ENCODE data around the gene LAIR1.
"Not testable (repeated sequence)": the region's sequence is repeated elsewhere in the genome, so short reads cannot be mapped to it uniquely, and the experiment has no call there.

Gene LAIR1

GRCh38 chr19:54336893-54337857 lies 27.6 kb downstream of the LAIR1 start:
- no peak for TF ChIP-seq Cebpa-rat (IDR thresholded peaks at IDR 0.05)
- peaks cover 79 to 95% (median 91%) of the 10 kb centered on the region in 10 experiments for H3K4me1 ChIP-seq
- no peaks in the 10 kb centered on the region for H3K9me3 ChIP-seq (replicated peaks in 1 of 11)
- H3K4me3 ChIP-seq, result no peak overlapping the region
- no peaks in the 10 kb centered on the region for H3K27me3 ChIP-seq
- H4K20me1 ChIP-seq, result no peaks in the 10 kb centered on the region
- H3K27ac ChIP-seq, result peak overlapping the region in 4 of 11 experiments; percentile 14 to 84 (median 49); a peak in 4 of 22 replicates
- H3K9ac ChIP-seq, result no peak overlapping the region
- peaks cover 0 to 5% (median 0%) of the 10 kb centered on the region in 11 experiments; a peak in 1 of 22 replicates for H3K36me3 ChIP-seq
- H3K4me2 ChIP-seq, result peak overlapping the region; percentile 33 to 95 (median 88); a peak in 20 of 22 replicates

GRCh38 chr19:54335979-54336892 lies 28.5 kb downstream of the LAIR1 start:
- H3K9me3 ChIP-seq (replicated peaks in 1 of 11), result no peaks in the 10 kb centered on the region
- H3K4me3 ChIP-seq, result peak overlapping the region in 2 of 10 experiments; percentile 33 to 34; a peak in 3 of 20 replicates
- no peak for TF ChIP-seq Cebpa-rat (IDR thresholded peaks at IDR 0.05)
- peak overlapping the region in 1 of 11 experiments; percentile 14; a peak in 2 of 22 replicates for H3K27ac ChIP-seq
- no peaks in the 10 kb centered on the region for H3K27me3 ChIP-seq
- peak overlapping the region; percentile 26 to 88 (median 42); a peak in 19 of 22 replicates for H3K4me2 ChIP-seq
- no peaks in the 10 kb centered on the region; a peak in 1 of 22 replicates for H3K36me3 ChIP-seq
- H3K9ac ChIP-seq, result no peak overlapping the region
- peaks cover 70 to 95% (median 91%) of the 10 kb centered on the region in 10 experiments for H3K4me1 ChIP-seq
- H4K20me1 ChIP-seq, result no peaks in the 10 kb centered on the region

- Histone ChIP-seq H3K4me1 (peaks cover 59 to 89% (median 82%) of the 10 kb centered on the region in 10 experiments), H3K9ac (no peak overlapping the region), H3K27me3 (no peaks in the 10 kb centered on the region), H3K36me3 (no peaks in the 10 kb centered on the region), H4K20me1 (no peaks in the 10 kb centered on the region), H3K4me2 (peak overlapping the region; percentile 12 to 88 (median 34); a peak in 16 of 22 replicates), H3K4me3 (peak overlapping the region in 3 of 10 experiments; percentile 14 to 34 (median 33); a peak in 5 of 20 replicates), H3K27ac (peak overlapping the region in 3 of 11 experiments; percentile 15 to 29 (median 17); a peak in 3 of 22 replicates), H3K9me3 (replicated peaks in 1 of 11) (no peaks in the 10 kb centered on the region)
- TF ChIP-seq Cebpa-rat (IDR thresholded peaks at IDR 0.05), result no peak
Measured at GRCh38 chr19:54335164-54335563, 29.6 kb downstream of the LAIR1 start.

- Histone ChIP-seq H3K27me3 (no peaks in the 10 kb centered on the region), H3K4me1 (peaks cover 45 to 87% (median 77%) of the 10 kb centered on the region in 10 experiments), H3K9me3 (replicated peaks in 1 of 11) (peaks cover 0 to 5% (median 3%) of the 10 kb centered on the region in 11 experiments; a peak in 9 of 22 replicates), H4K20me1 (no peaks in the 10 kb centered on the region), H3K27ac (peak overlapping the region in 2 of 11 experiments; percentile 4 to 16; a peak in 1 of 22 replicates), H3K9ac (no peak overlapping the region), H3K4me2 (peak overlapping the region in 10 of 11 experiments; percentile 4 to 76 (median 59); a peak in 19 of 22 replicates), H3K4me3 (no peak overlapping the region), H3K36me3 (no peaks in the 10 kb centered on the region)
- TF ChIP-seq Cebpa-rat (IDR thresholded peaks at IDR 0.05), result no peak
Measured at GRCh38 chr19:54333586-54334298, 31.0 kb downstream of the LAIR1 start.

GRCh38 chr19:54332149-54332548 lies 32.6 kb downstream of the LAIR1 start:
- Histone ChIP-seq H3K27me3 (no peaks in the 10 kb centered on the region), H3K4me2 (peak overlapping the region in 9 of 11 experiments; percentile 1 to 76 (median 59); a peak in 16 of 22 replicates)
- TF ChIP-seq Cebpa-rat (IDR thresholded peaks at IDR 0.05), result no peak

GRCh38 chr19:54331626-54332025 lies 33.1 kb downstream of the LAIR1 start:
- no peak for TF ChIP-seq Cebpa-rat (IDR thresholded peaks at IDR 0.05)
- H3K36me3 ChIP-seq, result no peaks in the 10 kb centered on the region
- H3K4me2 ChIP-seq, result peak overlapping the region in 10 of 11 experiments; percentile 1 to 76 (median 57); a peak in 15 of 22 replicates
- no peaks in the 10 kb centered on the region for H3K27me3 ChIP-seq
- H3K27ac ChIP-seq, result peak overlapping the region in 2 of 11 experiments; percentile 22 to 25; a peak in 2 of 22 replicates
- peaks cover 34 to 80% (median 69%) of the 10 kb centered on the region in 10 experiments for H3K4me1 ChIP-seq
- H4K20me1 ChIP-seq, result no peaks in the 10 kb centered on the region
- H3K4me3 ChIP-seq, result no peak overlapping the region
- H3K9ac ChIP-seq, result peak overlapping the region in 4 of 11 experiments; percentile 9 to 49 (median 30); a peak in 3 of 22 replicates
- peaks cover 0 to 20% (median 11%) of the 10 kb centered on the region in 11 experiments; a peak in 13 of 22 replicates for H3K9me3 ChIP-seq (replicated peaks in 1 of 11)

More at GRCh38 chr19:54332149-54332548, 32.6 kb downstream of the LAIR1 start:
- Histone ChIP-seq H3K9ac (no peak overlapping the region), H3K4me3 (no peak overlapping the region), H3K9me3 (replicated peaks in 1 of 11) (peaks cover 0 to 20% (median 11%) of the 10 kb centered on the region in 11 experiments; a peak in 13 of 22 replicates), H3K4me1 (peaks cover 33 to 79% (median 70%) of the 10 kb centered on the region in 10 experiments), H3K36me3 (no peaks in the 10 kb centered on the region), H3K27ac (peak overlapping the region in 1 of 11 experiments; percentile 28; a peak in 1 of 22 replicates), H4K20me1 (no peaks in the 10 kb centered on the region)

GRCh38 chr19:54329476-54330165 lies 35.1 kb downstream of the LAIR1 start:
- Histone ChIP-seq H4K20me1 (no peaks in the 10 kb centered on the region), H3K9ac (no peak overlapping the region), H3K27ac (no peak overlapping the region), H3K4me1 (peaks cover 30 to 80% (median 70%) of the 10 kb centered on the region in 10 experiments), H3K4me3 (no peak overlapping the region), H3K4me2 (peak overlapping the region in 8 of 11 experiments; percentile 9 to 44 (median 26); a peak in 13 of 22 replicates), H3K9me3 (replicated peaks in 1 of 11) (peaks cover 0 to 20% (median 11%) of the 10 kb centered on the region in 11 experiments; a peak in 13 of 22 replicates), H3K27me3 (no peaks in the 10 kb centered on the region), H3K36me3 (no peaks in the 10 kb centered on the region)
- no peak for TF ChIP-seq Cebpa-rat (IDR thresholded peaks at IDR 0.05)

GRCh38 chr19:54328781-54329180 lies 36.0 kb downstream of the LAIR1 start:
- H3K4me3 ChIP-seq, H4K20me1 ChIP-seq, H3K27me3 ChIP-seq, H3K36me3 ChIP-seq, H3K27ac ChIP-seq, H3K9ac ChIP-seq: not testable (repeated sequence)
- H3K9me3 ChIP-seq (replicated peaks in 1 of 11), result peaks cover 0 to 20% (median 11%) of the 10 kb centered on the region in 11 experiments; a peak in 13 of 22 replicates
- H3K4me2 ChIP-seq, result peak overlapping the region in 8 of 11 experiments; percentile 9 to 44 (median 26); a peak in 8 of 22 replicates
- peaks cover 30 to 74% (median 64%) of the 10 kb centered on the region in 10 experiments for H3K4me1 ChIP-seq

All from BLaER1 treated with 17β-estradiol and CSF1 and Interleukin-3, amounts not matched to agents 10 nM and 100 nM (cell line).